K562 (cell line): ENCODE measurements around the gene DCPS.
"Not testable (repeated sequence)": the region's sequence is repeated elsewhere in the genome, so short reads cannot be mapped to it uniquely, and the experiment has no call there.

Experiments
- BRCA1 ChIP-seq, 2 experiments: fragments of 450-650 bp in 1 of 2; sonication (generic) in 1 of 2; formaldehyde crosslinking in 1 of 2; IDR thresholded peaks; 2 replicates each; pipeline versions ENCODE4 v1.5.0 to v1.6.1; 2017 to 2020; ENCODE audit warnings: mild to moderate bottlenecking in 1 of 2, missing genetic modification reagents in 1 of 2
- COPS2 ChIP-seq: fragments of 450-650 bp; conservative IDR thresholded peaks from 2 replicates; pipeline ENCODE4 v1.6.1; 2016; ENCODE audit warnings: mild to moderate bottlenecking, moderate library complexity
- L3MBTL2 ChIP-seq: fragments of 450-650 bp; IDR thresholded peaks from 2 replicates; pipeline ENCODE4 v1.6.1; 2016; ENCODE audit warnings: mild to moderate bottlenecking, moderate library complexity
- NFXL1 ChIP-seq: fragments of 450-650 bp; formaldehyde crosslinking; IDR thresholded peaks from 2 replicates; pipeline ENCODE4 v1.4.0; 2021; ENCODE audit warnings: mild to moderate bottlenecking
- NR2C2 ChIP-seq, 2 experiments: fragments of 200-800 bp in 1 of 2; sonication (Bioruptor generic) in 1 of 2; sonication (generic) in 1 of 2; formaldehyde crosslinking in 1 of 2; IDR thresholded peaks; 2 replicates each; pipeline versions ENCODE4 v1.6.1 to v1.8.0; 2016 to 2022; ENCODE audit warnings: mild to moderate bottlenecking in 1 of 2, missing compliant biosample characterization in 1 of 2, missing genetic modification characterization in 1 of 2, missing genetic modification reagents in 1 of 2
- POLR2AphosphoS5 ChIP-seq: IDR thresholded peaks from 2 replicates; pipeline ENCODE4 v1.6.1; 2011; ENCODE audit warnings: mild to moderate bottlenecking, low read depth, low read length, moderate library complexity; ENCODE audit not compliant: control insufficient read depth, insufficient read depth
- SAP30 ChIP-seq: fragments of 200-600 bp; sonication (generic); IDR thresholded peaks from 2 replicates; pipeline ENCODE4 v1.6.1; 2012; ENCODE audit warnings: borderline replicate concordance, low read depth, mild to moderate bottlenecking, moderate library complexity, low read length, control low read depth, inconsistent platforms; ENCODE audit not compliant: insufficient read depth, poor library complexity, severe bottlenecking
- TAF1 ChIP-seq: IDR thresholded peaks from 2 replicates; pipeline ENCODE4 v1.6.1; 2011; ENCODE audit warnings: mild to moderate bottlenecking, low read length, moderate library complexity; ENCODE audit not compliant: insufficient read depth, control insufficient read depth, severe bottlenecking; ENCODE audit errors: extremely low read depth
- TEAD4 ChIP-seq, 2 experiments: sonication (generic) in 1 of 2; formaldehyde crosslinking in 1 of 2; IDR thresholded peaks; 2 replicates each; pipeline versions ENCODE4 v1.6.1 to v1.8.0; 2012 to 2022; ENCODE audit warnings: borderline replicate concordance in 1 of 2, inconsistent platforms in 1 of 2, low read length in 1 of 2, mild to moderate bottlenecking in 1 of 2, missing genetic modification reagents in 1 of 2
- ZNF121 ChIP-seq: sonication (generic); formaldehyde crosslinking; conservative IDR thresholded peaks from 2 replicates; pipeline ENCODE4 v1.8.0; 2022; ENCODE audit warnings: missing genetic modification reagents
- ZNF57 ChIP-seq: fragments of 450-650 bp; formaldehyde crosslinking; IDR thresholded peaks from 2 replicates; pipeline ENCODE4 v1.4.0; 2020; ENCODE audit warnings: mild to moderate bottlenecking, moderate library complexity
- TF ChIP-seq, protein P1 (sequence below): fragments of 450-650 bp; formaldehyde crosslinking; IDR thresholded peaks from 2 replicates; pipeline ENCODE4 v1.4.0; 2022; ENCODE audit warnings: missing genetic modification characterization
- TF ChIP-seq, protein P2 (sequence below), 3 experiments: IDR thresholded peaks in 2 of 3; conservative IDR thresholded peaks in 1 of 3; 2 replicates each; pipeline ENCODE4 v1.5.1; 2011 to 2012; ENCODE audit warnings: low read length in 3 of 3, mild to moderate bottlenecking in 3 of 3, control low read depth in 2 of 3, improper control_type of control experiment in 1 of 3, inconsistent platforms in 1 of 3, low read depth in 1 of 3, mixed read lengths in 1 of 3, moderate library complexity in 1 of 3; ENCODE audit not compliant: insufficient read depth in 2 of 3
- TF ChIP-seq, protein P3 (sequence below): sonication (generic); formaldehyde crosslinking; IDR thresholded peaks from 2 replicates; pipeline ENCODE4 v1.9.0; 2022; ENCODE audit warnings: mild to moderate bottlenecking, missing genetic modification reagents

- not testable (repeated sequence) for TF ChIP-seq NFXL1 (CRISPR knock-in tag); COPS2; L3MBTL2; TEAD4 (IDR thresholded peaks at IDR 0.05; ENCODE audit: low read length); TEAD4 (CRISPR knock-in tag; IDR thresholded peaks at IDR 0.05; ENCODE audit: borderline replicate concordance); NR2C2 (CRISPR knock-in tag; IDR thresholded peaks at IDR 0.05); NR2C2 (tag; IDR thresholded peaks at IDR 0.05); SAP30; BRCA1 (IDR thresholded peaks at IDR 0.05); BRCA1 (CRISPR knock-in tag; IDR thresholded peaks at IDR 0.05); POLR2AphosphoS5; ZNF121 (CRISPR knock-in tag); TAF1; ZNF57 (CRISPR knock-in tag)
- TF ChIP-seq, protein P1, sequence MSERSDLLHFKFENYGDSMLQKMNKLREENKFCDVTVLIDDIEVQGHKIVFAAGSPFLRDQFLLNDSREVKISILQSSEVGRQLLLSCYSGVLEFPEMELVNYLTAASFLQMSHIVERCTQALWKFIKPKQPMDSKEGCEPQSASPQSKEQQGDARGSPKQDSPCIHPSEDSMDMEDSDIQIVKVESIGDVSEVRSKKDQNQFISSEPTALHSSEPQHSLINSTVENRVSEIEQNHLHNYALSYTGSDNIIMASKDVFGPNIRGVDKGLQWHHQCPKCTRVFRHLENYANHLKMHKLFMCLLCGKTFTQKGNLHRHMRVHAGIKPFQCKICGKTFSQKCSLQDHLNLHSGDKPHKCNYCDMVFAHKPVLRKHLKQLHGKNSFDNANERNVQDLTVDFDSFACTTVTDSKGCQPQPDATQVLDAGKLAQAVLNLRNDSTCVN: not testable (repeated sequence)
- TF ChIP-seq, protein P2, sequence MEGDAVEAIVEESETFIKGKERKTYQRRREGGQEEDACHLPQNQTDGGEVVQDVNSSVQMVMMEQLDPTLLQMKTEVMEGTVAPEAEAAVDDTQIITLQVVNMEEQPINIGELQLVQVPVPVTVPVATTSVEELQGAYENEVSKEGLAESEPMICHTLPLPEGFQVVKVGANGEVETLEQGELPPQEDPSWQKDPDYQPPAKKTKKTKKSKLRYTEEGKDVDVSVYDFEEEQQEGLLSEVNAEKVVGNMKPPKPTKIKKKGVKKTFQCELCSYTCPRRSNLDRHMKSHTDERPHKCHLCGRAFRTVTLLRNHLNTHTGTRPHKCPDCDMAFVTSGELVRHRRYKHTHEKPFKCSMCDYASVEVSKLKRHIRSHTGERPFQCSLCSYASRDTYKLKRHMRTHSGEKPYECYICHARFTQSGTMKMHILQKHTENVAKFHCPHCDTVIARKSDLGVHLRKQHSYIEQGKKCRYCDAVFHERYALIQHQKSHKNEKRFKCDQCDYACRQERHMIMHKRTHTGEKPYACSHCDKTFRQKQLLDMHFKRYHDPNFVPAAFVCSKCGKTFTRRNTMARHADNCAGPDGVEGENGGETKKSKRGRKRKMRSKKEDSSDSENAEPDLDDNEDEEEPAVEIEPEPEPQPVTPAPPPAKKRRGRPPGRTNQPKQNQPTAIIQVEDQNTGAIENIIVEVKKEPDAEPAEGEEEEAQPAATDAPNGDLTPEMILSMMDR (IDR thresholded peaks at IDR 0.05 in 2 of 3, conservative IDR thresholded peaks at IDR 0.05 in 1 of 3; ENCODE audit: insufficient read depth in 2 of 3, low read depth in 1 of 3, low read length in 3 of 3): not testable (repeated sequence)
- TF ChIP-seq, protein P3, sequence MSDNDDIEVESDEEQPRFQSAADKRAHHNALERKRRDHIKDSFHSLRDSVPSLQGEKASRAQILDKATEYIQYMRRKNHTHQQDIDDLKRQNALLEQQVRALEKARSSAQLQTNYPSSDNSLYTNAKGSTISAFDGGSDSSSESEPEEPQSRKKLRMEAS (CRISPR knock-in tag): not testable (repeated sequence)
These were observed 43.1 kb downstream of the DCPS start for GRCh38 chr11:126346946-126347345.
